Measurements from ENCODE around the gene ATF6B. TPM values are rescaled to one million over a fixed set of nuclear protein-coding genes. Genes with fewer than 3 reads are reported as not detected.

The ATF6B gene
- 84.4 TPM for polyA plus RNA-seq
- long read RNA-seq, donor 1, transcript ATF6B-216 (8 exons, 1,176 nt), result major isoform, 11 of 19 reads
- long read RNA-seq, donor 1, partial matches to known transcripts, result 0 of 19 reads
- long read RNA-seq, donor 1, other reads (novel, unspliced or antisense), result 0 of 19 reads
- long read RNA-seq, donor 2, transcript ATF6B-210 (18 exons, 2,620 nt), result major isoform, 8 of 44 reads
- long read RNA-seq, donor 2, transcript ATF6B-212 (5 exons, 564 nt), result minor isoform, 5 of 44 reads
- long read RNA-seq, donor 2, transcript ATF6B-216 (8 exons, 1,176 nt), result minor isoform, 7 of 44 reads
- long read RNA-seq, donor 2, partial matches to known transcripts, result 21 of 44 reads
- long read RNA-seq, donor 2, other reads (novel, unspliced or antisense), result 0 of 44 reads
- long read RNA-seq, donor 3, transcript ATF6B-216 (8 exons, 1,176 nt), result major isoform, 17 of 94 reads
- long read RNA-seq, donor 3, transcript ATF6B-210 (18 exons, 2,620 nt), result minor isoform, 5 of 94 reads
- long read RNA-seq, donor 3, transcript ATF6B-212 (5 exons, 564 nt), result minor isoform, 5 of 94 reads
- long read RNA-seq, donor 3, partial matches to known transcripts, result 64 of 94 reads
- long read RNA-seq, donor 3, other reads (novel, unspliced or antisense), result 0 of 94 reads
- long read RNA-seq, donor 4, partial matches to known transcripts, result 0 of 5 reads
- long read RNA-seq, donor 4, other reads (novel, unspliced or antisense), result 0 of 5 reads
- long read RNA-seq, donor 5, transcript ATF6B-216 (8 exons, 1,176 nt), result minor isoform, 5 of 41 reads
- long read RNA-seq, donor 5, transcript ATF6B-210 (18 exons, 2,620 nt), result major isoform, 7 of 41 reads
- long read RNA-seq, donor 5, partial matches to known transcripts, result 25 of 41 reads
- long read RNA-seq, donor 5, other reads (novel, unspliced or antisense), result 0 of 41 reads
- long read RNA-seq, donor 6, transcript ATF6B-216 (8 exons, 1,176 nt), result major isoform, 11 of 36 reads
- long read RNA-seq, donor 6, partial matches to known transcripts, result 15 of 36 reads
- long read RNA-seq, donor 6, other reads (novel, unspliced or antisense), result 0 of 36 reads
- long read RNA-seq, donor 7, transcript ATF6B-210 (18 exons, 2,620 nt), result major isoform, 6 of 33 reads
- long read RNA-seq, donor 7, transcript ATF6B-216 (8 exons, 1,176 nt), result major isoform, 6 of 33 reads
- long read RNA-seq, donor 7, transcript ATF6B-212 (5 exons, 564 nt), result minor isoform, 5 of 33 reads
- long read RNA-seq, donor 7, partial matches to known transcripts, result 15 of 33 reads
- long read RNA-seq, donor 7, other reads (novel, unspliced or antisense), result 0 of 33 reads
- long read RNA-seq, donor 8, transcript ATF6B-210 (18 exons, 2,620 nt), result minor isoform, 8 of 77 reads
- long read RNA-seq, donor 8, transcript ATF6B-216 (8 exons, 1,176 nt), result major isoform, 12 of 77 reads
- long read RNA-seq, donor 8, partial matches to known transcripts, result 54 of 77 reads
- long read RNA-seq, donor 8, other reads (novel, unspliced or antisense), result 0 of 77 reads
- long read RNA-seq, donor 9, transcript ATF6B-210 (18 exons, 2,620 nt), result minor isoform, 6 of 49 reads
- long read RNA-seq, donor 9, transcript ATF6B-216 (8 exons, 1,176 nt), result major isoform, 10 of 49 reads
- long read RNA-seq, donor 9, partial matches to known transcripts, result 29 of 49 reads
- long read RNA-seq, donor 9, other reads (novel, unspliced or antisense), result 0 of 49 reads
- long read RNA-seq, donor 10, transcript ATF6B-210 (18 exons, 2,620 nt), result minor isoform, 6 of 61 reads
- long read RNA-seq, donor 10, transcript ATF6B-216 (8 exons, 1,176 nt), result major isoform, 15 of 61 reads
- long read RNA-seq, donor 10, partial matches to known transcripts, result 34 of 61 reads
- long read RNA-seq, donor 10, other reads (novel, unspliced or antisense), result 0 of 61 reads
- long read RNA-seq, donor 11, transcript ATF6B-216 (8 exons, 1,176 nt), result major isoform, 9 of 30 reads
- long read RNA-seq, donor 11, transcript ATF6B-210 (18 exons, 2,620 nt), result minor isoform, 5 of 30 reads
- long read RNA-seq, donor 11, partial matches to known transcripts, result 11 of 30 reads
- long read RNA-seq, donor 11, other reads (novel, unspliced or antisense), result 0 of 30 reads

GRCh38 chr6:32127717-32128592, at the start of gene ATF6B:
ATF6B (minus strand) TSS chr6:32128246; CDS start chr6:32128207, 39 bp downstream.
- Histone ChIP-seq H3K27me3 (ENCODE audit: control insufficient read depth, insufficient read depth, low read length) (no peaks in the 10 kb centered on the region), H3K27ac (ENCODE audit: low read length) (peak within 1 kb of the TSS; percentile 89), H3K4me3 (ENCODE audit: low read length) (peak within 1 kb of the TSS; percentile 97), H3K36me3 (ENCODE audit: control insufficient read depth, insufficient read depth, low read length) (peaks cover 29% of the 10 kb centered on the region), H3K4me1 (ENCODE audit: control insufficient read depth, insufficient read depth, low read length) (peaks cover 24% of the 10 kb centered on the region), H3K9me3 (ENCODE audit: control insufficient read depth, low read depth, low read length) (no peaks in the 10 kb centered on the region)
- peak; percentile 100 for DNase-seq
- WGBS (ENCODE audit: insufficient coverage, low lambda C conversion rate), result no CpG with 5 or more reads among the region's 44 CpGs

GRCh38 chr6:32177183-32177787, 49.2 kb upstream of the ATF6B start:
- peaks cover 20% of the 10 kb centered on the region for H3K4me1 ChIP-seq (ENCODE audit: control insufficient read depth, insufficient read depth, low read length)
- peak overlapping the region; percentile 95 for H3K4me3 ChIP-seq (ENCODE audit: low read length)
- no peaks in the 10 kb centered on the region for H3K27me3 ChIP-seq (ENCODE audit: control insufficient read depth, insufficient read depth, low read length)
- H3K27ac ChIP-seq (ENCODE audit: low read length), result peak overlapping the region; percentile 85
- H3K9me3 ChIP-seq (ENCODE audit: control insufficient read depth, low read depth, low read length), result peaks cover 3% of the 10 kb centered on the region
- no CpG with 5 or more reads among the region's 20 CpGs for WGBS (ENCODE audit: insufficient coverage, low lambda C conversion rate)
- DNase-seq, result peak in 1 of 2 donors; percentile 43
- peaks cover 20% of the 10 kb centered on the region for H3K36me3 ChIP-seq (ENCODE audit: control insufficient read depth, insufficient read depth, low read length)

GRCh38 chr6:32176476-32177182, 48.6 kb upstream of the ATF6B start:
- Histone ChIP-seq H3K9me3 (ENCODE audit: control insufficient read depth, low read depth, low read length) (peaks cover 3% of the 10 kb centered on the region), H3K36me3 (ENCODE audit: control insufficient read depth, insufficient read depth, low read length) (peaks cover 16% of the 10 kb centered on the region), H3K27ac (ENCODE audit: low read length) (peak overlapping the region; percentile 85), H3K27me3 (ENCODE audit: control insufficient read depth, insufficient read depth, low read length) (no peaks in the 10 kb centered on the region), H3K4me1 (ENCODE audit: control insufficient read depth, insufficient read depth, low read length) (peaks cover 20% of the 10 kb centered on the region), H3K4me3 (ENCODE audit: low read length) (peak overlapping the region; percentile 95)
- peak; percentile 52 to 79 for DNase-seq
- 0% methylated on average over 2 of the region's 5 CpGs for WGBS (ENCODE audit: insufficient coverage, low lambda C conversion rate)

GRCh38 chr6:32175711-32176475, 47.8 kb upstream of the ATF6B start, which contains the start of gene AGPAT1:
AGPAT1 (minus strand) TSS chr6:32176084; CDS start chr6:32171496, 4,588 bp downstream.
- Histone ChIP-seq H3K36me3 (ENCODE audit: control insufficient read depth, insufficient read depth, low read length) (peaks cover 15% of the 10 kb centered on the region), H3K9me3 (ENCODE audit: control insufficient read depth, low read depth, low read length) (peaks cover 3% of the 10 kb centered on the region), H3K27ac (ENCODE audit: low read length) (peak within 1 kb of the TSS; percentile 85), H3K4me1 (ENCODE audit: control insufficient read depth, insufficient read depth, low read length) (peaks cover 20% of the 10 kb centered on the region), H3K27me3 (ENCODE audit: control insufficient read depth, insufficient read depth, low read length) (no peaks in the 10 kb centered on the region), H3K4me3 (ENCODE audit: low read length) (peak within 1 kb of the TSS; percentile 95)
- DNase-seq, result peak; percentile 96 to 99
- WGBS (ENCODE audit: insufficient coverage, low lambda C conversion rate), result 0% methylated on average over 3 of the region's 27 CpGs

GRCh38 chr6:32175322-32175710, 47.3 kb upstream of the ATF6B start:
- no peak for DNase-seq
- H3K4me1 ChIP-seq (ENCODE audit: control insufficient read depth, insufficient read depth, low read length), result peaks cover 20% of the 10 kb centered on the region
- peaks cover 3% of the 10 kb centered on the region for H3K9me3 ChIP-seq (ENCODE audit: control insufficient read depth, low read depth, low read length)
- no CpG with 5 or more reads among the region's 2 CpGs for WGBS (ENCODE audit: insufficient coverage, low lambda C conversion rate)
- H3K27me3 ChIP-seq (ENCODE audit: control insufficient read depth, insufficient read depth, low read length), result no peaks in the 10 kb centered on the region
- H3K27ac ChIP-seq (ENCODE audit: low read length), result peak overlapping the region; percentile 29
- peak overlapping the region; percentile 95 for H3K4me3 ChIP-seq (ENCODE audit: low read length)
- peaks cover 17% of the 10 kb centered on the region for H3K36me3 ChIP-seq (ENCODE audit: control insufficient read depth, insufficient read depth, low read length)

- H3K4me1 ChIP-seq (ENCODE audit: control insufficient read depth, insufficient read depth, low read length), result peaks cover 18% of the 10 kb centered on the region
- peaks cover 21% of the 10 kb centered on the region for H3K36me3 ChIP-seq (ENCODE audit: control insufficient read depth, insufficient read depth, low read length)
- no peak overlapping the region for H3K4me3 ChIP-seq (ENCODE audit: low read length)
- no CpG with 5 or more reads among the region's 1 CpG for WGBS (ENCODE audit: insufficient coverage, low lambda C conversion rate)
- H3K27me3 ChIP-seq (ENCODE audit: control insufficient read depth, insufficient read depth, low read length), result no peaks in the 10 kb centered on the region
- DNase-seq, result no peak
- no peak overlapping the region for H3K27ac ChIP-seq (ENCODE audit: low read length)
- H3K9me3 ChIP-seq (ENCODE audit: control insufficient read depth, low read depth, low read length), result peaks cover 3% of the 10 kb centered on the region
These were observed 46.4 kb upstream of the ATF6B start for GRCh38 chr6:32174416-32174815.

GRCh38 chr6:32173051-32173727, 45.1 kb upstream of the ATF6B start:
- WGBS (ENCODE audit: insufficient coverage, low lambda C conversion rate), result no CpG with 5 or more reads among the region's 4 CpGs
- Histone ChIP-seq H3K27ac (ENCODE audit: low read length) (no peak overlapping the region), H3K4me1 (ENCODE audit: control insufficient read depth, insufficient read depth, low read length) (peaks cover 24% of the 10 kb centered on the region)

More at GRCh38 chr6:32173051-32173727, 45.1 kb upstream of the ATF6B start:
- Histone ChIP-seq H3K27me3 (ENCODE audit: control insufficient read depth, insufficient read depth, low read length) (no peaks in the 10 kb centered on the region), H3K4me3 (ENCODE audit: low read length) (no peak overlapping the region), H3K36me3 (ENCODE audit: control insufficient read depth, insufficient read depth, low read length) (peaks cover 33% of the 10 kb centered on the region), H3K9me3 (ENCODE audit: control insufficient read depth, low read depth, low read length) (peaks cover 3% of the 10 kb centered on the region)
- DNase-seq, result no peak

All from large intestine (tissue), 12 donors.